Measurements from ENCODE around the gene BAIAP2.

The BAIAP2 gene

DNA sequence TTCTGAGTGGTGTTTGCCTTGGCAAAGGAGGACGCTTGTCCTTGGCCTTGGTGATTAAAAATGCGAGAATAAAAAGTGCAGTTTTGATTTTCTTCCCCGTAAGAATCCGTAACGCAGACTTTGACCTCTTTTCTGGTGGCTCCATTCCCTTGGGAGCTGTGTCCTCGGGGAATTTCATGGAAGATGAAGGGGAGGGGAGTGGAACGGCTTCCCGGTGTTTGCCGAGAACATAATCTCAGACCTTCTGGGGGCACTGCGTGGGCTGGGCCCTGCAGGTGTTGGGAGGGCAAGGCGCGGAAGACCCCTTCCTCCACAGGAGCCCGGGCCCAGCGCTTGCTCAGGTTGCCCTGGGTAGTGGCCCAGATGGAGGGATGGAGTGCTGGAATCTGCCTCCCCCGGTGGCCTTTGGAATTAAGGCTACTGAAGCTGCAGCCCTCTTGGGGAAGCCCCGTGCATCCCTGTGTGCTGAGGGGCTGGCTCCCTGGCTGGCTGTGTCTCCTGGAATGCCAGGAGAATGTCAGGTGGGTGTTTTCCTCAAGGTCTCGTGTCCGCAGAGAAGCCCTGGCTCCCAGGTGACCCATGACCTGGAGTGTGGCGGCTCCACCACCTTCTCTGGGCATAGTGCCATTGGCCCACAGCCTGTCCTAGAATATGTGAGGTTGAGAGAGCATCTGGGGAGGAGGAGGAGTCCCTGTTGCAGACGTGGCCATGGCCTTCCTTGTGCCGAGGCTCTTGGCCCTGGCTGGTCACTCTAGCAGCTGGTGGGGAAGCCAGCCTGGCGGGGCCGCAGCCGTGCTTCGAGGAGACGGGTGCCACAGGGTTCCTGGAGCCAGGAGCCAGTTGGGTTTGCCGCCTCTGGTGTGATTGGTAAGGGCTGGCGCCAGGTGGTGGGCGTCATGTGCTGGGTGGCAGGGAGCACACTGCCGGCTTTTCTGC lies 3.1 kb downstream of the BAIAP2 start:
- DNase-seq (ENCODE audit: low read depth in 2 of 2): no peak

DNA sequence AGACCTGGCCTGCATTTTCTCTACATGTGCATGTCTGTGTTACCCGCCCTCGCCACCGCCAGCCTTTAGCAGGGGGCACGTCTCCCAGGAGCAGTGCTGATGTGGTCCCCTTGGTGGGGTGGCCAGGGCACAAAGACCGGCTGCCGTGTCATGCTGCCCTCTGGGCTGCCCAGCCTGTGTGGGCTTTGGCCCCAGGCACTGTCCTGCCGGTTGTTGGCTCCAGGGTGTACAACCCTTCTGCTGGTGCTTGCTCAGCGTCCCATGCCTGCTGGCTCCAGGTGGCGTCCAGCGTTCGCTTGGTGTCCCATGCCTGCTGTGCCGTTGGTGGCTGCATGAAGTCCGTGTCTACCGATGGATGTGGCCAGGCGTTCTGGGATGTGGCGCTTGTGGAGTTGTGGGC lies 4.1 kb downstream of the BAIAP2 start:
- DNase-seq (ENCODE audit: low read depth in 2 of 2): no peak

DNA sequence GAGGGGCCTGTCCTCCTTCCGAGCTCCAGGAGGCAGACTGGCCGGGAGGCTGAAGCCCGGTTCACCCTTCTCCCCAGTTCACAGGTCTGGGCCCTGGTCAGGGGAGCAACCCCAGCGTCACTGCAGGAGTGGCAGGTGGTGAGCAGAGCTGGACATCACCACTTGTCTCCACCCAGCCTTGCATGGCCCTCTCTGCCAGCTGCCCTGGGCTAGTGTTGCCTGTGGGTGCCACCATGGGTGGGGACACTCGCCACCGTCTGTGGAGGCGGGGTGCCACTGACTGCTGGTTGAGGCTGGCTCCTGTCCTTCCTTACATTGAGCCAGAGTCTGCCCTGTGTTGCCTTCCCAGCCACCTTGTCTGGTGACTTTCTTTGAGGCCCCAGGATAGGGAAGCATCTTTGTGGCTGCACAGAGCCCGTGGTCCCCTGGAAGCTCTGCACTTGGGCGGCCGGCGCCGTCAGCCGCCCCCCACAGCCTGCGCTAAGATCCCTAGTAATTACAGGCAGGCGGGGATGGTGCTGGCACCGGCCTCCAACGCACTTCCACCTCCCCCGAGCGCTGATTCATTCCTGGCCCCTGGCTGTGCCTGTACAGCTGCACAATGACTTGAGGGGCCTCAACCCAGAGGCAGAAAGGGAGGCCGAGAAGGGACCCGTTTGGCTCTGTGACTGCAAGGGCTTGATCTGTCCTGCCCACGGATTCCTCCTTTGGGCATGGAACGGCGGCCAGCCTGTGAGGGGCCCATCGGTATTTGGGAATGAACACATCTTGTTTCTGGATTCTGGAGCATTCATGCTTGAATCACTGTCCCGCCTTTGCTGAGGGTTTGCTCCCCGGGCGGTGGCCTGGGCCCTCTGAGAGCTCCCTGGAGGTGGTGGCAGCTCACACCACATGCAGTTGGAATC lies 5.2 kb downstream of the BAIAP2 start:
- DNase-seq (ENCODE audit: low read depth in 2 of 2): no peak

DNA sequence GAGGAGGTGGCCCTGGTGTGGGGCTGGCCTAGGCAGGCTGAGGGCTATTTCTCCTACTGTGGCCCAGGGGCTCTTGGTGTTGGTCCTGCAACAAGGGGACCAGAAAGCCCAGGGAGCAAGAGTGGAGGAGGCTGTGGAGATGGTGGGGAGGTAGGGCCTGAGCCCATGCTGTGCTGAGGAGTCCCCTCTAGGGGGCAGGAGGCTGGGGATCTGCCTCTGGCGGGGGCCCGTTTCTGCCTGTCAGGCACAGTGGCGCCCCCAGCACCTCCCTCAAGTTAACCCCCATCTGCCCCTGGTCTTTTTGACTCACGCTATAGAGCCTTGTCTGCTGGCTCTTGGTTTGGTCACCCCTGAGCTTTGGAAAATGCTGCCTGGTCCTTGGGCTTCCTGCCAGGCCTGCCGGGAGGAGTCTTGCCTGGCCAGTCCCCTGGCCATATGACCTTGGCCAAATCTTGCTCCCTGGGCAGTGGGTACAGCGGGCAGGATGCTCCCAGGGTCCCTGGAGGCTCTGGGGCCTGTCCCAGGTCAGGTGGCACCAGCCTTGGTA lies 5.9 kb downstream of the BAIAP2 start:
- DNase-seq (ENCODE audit: low read depth in 2 of 2): no peak

DNA sequence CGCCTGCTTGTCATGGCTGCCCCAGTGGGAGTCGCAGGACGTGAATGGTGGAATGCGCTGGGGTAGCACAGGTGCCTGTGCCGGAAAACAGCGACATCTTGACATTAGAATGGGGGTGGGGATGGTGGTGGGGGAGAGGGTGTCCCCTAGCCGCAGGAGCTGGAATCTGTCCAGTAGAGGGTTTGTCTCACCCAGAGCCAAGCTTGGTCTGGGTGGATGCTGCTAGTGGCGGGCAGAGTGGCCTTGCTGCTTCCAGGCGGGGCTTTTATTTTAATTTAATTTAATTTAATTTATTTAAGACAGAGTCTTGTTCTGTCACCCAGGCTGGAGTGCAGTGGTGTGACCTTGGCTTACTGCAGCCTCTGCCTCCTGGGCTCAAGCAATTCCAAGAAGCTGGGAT lies 7.7 kb downstream of the BAIAP2 start:
- DNase-seq (ENCODE audit: low read depth in 2 of 2): no peak

DNA sequence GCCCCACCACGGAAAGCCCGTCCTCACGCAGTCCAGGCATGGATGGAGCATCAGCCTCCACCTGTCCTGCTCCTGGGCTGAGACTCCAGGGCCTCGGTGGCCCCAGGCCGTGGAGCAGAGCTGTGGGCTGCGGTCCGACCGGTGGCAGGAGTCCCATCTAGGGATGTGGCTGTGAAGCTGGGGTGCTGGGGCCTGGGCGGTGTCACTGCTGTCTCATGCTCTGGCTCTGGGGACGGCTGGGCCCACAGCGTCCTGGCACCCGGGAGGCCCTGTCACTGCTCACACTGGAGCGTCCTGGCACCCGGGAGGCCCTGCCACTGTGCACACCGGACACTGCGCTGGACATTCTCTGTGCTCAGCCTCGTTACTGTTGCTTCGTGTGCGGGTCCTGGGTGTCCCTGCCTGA lies 8.4 kb downstream of the BAIAP2 start:
- no peak for DNase-seq (ENCODE audit: low read depth in 2 of 2)

DNA sequence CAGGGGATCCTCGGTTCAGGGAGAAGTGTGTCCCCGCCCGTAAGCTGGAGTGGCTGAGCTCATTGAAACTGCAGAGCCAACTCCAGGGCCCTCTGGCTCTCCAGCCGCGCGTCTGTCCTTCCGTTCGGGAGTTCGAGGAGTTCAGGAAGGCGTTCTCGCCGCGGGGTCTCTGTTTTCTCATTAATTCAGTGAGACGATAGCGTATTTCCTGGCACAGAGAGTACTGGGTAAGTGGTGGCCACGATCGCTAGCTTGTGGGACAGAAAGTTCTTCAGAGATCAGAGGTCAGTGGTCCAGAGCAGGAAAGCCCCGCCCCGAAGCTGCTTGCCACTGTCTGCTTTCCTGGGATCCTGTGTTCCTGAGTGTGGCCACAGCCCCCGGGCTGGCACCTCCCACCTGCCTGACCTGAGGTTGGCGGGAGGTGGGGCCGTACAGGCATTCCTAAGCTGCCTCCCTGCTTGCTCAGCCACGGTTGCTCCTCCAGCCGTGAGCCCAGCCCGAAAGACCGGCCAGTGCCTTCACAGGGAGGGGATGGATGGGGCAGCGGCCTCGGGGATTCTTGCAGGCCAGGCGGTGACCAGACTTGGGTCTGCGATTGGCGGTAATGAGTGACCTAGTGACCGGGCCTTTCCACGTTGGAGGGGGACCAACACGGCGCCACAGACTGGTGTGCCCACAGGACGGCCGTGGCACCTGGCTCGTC lies 8.9 kb downstream of the BAIAP2 start:
- DNase-seq (ENCODE audit: low read depth in 2 of 2): no peak

DNA sequence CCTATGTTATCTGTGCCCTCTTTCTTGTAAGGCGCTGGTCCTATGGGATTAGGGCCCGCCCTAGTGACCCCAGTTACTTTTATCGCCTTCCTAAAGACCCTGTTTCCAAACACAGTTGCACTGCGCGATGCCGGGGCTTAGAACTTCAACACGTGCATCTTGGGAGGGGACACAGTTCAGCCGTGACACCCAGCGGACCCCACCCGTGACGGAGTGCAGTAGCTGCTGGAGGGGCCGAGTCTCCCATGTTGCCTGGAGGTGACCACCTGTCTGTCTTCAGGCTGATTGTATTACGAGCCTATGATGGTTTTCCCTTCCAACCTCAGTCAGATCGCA lies 9.4 kb downstream of the BAIAP2 start:
- no peak for DNase-seq (ENCODE audit: low read depth in 2 of 2)

DNA sequence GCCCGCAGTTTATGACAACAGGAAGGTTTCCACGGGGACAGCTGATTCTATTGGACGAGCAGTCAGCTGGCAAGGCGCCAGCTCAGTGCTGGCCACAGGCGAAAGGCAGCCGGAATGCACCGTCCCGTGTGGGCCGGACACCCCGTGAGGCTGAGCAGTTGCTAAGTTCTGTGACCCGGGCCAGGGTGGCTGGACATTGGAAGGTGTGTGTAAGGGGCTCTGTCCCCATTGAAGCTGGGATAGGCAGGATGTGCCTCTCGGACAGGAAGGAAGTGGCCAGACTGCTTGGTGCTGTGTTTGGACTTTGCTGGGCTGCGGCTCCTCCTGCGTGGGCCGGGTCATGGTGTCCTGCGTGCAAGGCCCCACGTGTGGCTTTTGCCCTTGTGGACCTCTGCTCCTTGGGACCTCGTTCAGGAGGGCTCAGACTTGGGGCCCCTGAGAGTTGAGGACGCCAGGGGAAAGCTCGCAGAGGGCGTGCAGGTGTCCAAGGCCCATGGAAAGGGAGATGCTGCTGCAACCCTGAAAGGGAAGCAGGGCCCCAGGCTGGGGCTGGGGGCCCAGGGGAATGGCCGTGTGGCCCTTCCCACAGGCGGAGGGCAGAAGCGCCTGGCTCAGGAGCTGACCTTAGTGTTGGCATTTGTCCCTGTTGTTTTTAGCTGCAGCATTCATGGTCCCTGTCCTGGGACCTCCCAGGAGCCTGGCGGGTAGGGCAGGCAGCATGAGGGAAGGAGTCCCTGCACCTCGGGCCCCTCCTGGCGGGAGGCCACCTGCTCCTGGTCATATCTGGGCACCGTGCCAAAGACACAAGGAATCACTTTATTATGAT lies 10.0 kb downstream of the BAIAP2 start:
- no peak for DNase-seq (ENCODE audit: low read depth in 2 of 2)

DNA sequence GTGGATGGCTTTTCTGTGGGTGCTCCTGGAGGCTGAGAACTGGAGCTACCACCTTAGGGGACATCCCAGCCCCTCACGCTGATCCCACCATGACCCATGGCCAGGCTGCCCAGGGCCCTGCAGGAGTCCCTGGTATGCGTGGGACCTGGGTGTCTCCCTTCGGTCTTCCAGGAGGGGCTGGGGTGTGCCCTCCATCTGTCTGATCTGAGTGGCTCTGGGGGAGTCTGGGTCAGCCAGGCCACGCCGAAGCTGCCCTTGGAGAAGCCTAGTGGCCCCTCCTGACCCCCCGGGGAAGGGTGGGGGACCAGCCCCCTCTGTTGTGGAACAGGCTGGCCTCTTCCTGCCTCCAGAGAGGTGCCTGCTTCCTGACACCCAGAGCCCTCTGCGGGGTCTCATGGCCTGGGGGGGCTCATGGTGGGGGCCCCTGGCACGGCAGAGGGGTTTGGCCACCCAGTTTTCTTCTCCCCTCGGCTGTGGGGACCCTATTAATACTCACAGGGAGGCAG lies 10.7 kb downstream of the BAIAP2 start:
- no peak for DNase-seq (ENCODE audit: low read depth in 2 of 2)

DNA sequence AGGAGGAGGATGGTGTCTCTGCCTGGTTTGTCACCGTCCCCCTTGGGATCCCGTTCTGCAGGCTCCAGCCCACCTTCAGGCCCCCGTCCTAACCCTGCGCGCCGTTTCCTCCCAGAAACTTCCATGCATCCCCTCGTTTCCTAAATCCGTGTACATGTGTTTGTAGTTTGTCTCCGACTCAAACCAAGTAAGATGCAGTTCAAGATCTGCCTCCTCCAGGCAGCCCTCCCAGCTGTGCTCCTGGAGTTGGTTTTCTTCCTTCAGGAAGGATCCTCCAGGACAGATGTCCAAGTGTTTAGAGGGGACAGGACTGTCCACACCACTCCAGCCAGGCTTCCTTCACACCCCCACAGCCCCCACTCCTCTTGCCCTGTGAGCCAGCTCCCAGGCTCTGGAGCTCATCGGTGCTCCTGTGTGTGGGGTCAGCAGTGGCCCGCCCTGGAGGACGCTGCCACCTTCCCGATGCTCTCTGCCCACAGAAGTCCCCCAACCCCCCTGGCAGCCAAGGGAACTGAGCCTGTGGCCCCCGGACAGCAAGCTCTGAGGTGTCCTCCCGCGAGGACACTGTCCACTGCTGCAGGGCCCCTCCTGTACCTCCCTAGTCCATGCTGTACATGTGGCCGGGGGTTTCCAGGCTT lies 11.3 kb downstream of the BAIAP2 start:
- no peak for DNase-seq (ENCODE audit: low read depth in 2 of 2)

DNA sequence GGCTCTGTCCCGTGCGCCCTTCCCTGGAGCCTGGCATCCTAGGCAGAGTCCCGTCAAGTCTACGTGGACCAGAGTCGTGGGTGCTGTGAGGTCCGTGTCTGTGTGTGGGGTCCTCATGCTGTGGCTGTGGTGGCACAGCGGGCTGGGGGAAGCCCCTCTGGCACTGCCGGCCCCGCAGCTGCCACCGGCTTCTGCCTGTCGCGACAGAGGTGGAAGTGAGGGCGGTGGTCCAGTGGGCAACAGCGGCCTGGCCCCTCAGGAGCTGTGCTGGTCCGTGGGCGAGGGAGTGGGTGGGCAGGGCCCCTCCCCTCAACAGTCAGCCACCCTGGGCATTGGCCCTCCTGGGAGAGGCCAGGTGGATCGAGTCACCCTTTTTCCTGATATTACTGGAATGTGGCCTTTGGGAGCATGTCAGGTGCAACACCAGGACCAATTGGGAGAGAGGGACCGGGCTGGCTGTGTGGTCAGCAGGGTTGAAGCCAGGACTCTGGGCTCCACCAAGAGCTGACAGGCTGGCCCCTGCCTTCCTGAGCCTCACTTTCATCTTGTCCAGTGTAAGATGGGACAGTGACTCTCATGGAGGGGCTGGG lies 11.9 kb downstream of the BAIAP2 start:
- DNase-seq (ENCODE audit: low read depth in 2 of 2): no peak

DNA sequence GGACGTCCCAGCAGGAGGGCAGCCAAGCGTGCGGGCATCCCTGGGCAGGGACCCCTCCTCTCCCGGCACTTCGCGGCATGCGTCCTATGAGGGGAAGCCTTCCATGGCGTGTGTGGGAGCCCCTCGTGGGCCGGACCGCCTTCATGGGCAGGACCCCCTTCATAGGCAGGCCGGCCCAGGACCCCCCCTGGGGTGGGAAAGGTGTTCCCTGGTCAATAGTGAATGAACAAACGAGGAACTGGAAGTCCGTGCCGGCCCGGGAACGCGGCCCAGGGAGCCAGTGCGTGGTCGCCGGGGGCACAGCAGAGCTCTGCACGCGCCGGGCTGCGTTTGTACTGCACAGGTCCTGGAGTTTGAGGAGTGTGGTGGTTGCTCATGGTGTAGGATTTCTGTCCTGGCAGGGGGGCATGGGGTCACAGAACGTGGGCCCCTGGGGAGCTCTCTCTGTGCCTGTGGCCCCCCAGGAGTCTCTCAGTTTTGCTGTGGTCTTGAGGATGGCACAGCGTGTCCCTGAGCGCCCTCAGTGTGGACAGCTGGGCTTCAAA lies 13.9 kb downstream of the BAIAP2 start:
- no peak for DNase-seq (ENCODE audit: low read depth in 2 of 2)

DNA sequence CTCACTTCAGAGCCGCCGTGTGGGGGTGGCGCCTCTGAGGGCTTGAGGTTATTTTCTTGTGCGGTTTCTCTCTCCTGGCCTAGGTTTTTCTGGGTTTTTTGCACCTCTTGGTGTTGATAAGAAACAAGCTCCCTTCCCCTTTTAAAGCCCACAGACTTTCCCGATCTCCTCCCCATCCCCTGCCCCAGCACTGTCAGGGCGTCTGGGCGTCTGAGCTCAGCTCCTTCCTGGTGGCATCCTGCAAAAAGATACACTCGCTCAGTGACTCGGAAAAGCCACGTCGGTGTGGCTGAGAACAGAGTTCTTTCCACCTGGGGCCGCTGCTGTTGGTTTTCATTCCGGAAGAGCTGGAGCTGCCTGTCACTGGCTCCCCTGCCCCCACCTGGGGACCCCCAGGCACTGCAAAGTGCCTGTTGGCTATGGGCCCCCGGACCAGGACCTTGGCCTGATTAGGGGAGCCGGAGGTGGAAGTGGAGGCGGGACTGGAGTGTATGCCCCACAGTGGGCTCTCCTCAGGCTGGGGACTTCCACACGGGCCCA lies 14.5 kb downstream of the BAIAP2 start:
- DNase-seq (ENCODE audit: low read depth in 2 of 2): no peak

DNA sequence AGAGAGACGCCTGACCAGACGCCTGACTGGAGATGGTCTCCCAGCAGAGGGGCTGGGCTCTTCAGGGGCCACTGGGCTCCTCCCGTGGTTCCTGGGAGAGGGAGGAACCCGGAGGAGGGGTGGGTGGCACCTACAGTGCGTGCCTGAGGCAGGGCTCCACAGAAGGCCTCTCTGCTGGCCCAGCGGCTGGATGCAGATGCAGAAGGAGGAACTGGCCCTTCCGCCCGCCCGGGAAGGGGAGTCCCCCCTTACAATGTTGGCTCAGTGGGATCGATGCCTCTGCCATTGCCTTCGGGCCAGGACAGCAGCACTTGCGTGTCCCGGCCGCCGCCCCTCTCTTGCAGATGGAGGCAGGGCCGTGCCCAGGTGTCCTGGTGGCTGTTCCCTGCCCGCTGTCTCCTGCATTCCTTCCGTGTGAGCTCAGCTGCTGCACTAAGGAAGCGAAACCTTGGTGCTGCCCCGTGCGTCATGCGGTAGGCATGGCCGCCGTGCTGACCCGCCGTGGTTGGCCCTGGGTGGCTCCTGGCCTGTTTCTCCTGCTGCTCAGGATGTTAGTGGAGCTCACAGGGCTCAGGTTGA lies 15.1 kb downstream of the BAIAP2 start:
- no peak for DNase-seq (ENCODE audit: low read depth in 2 of 2)

DNA sequence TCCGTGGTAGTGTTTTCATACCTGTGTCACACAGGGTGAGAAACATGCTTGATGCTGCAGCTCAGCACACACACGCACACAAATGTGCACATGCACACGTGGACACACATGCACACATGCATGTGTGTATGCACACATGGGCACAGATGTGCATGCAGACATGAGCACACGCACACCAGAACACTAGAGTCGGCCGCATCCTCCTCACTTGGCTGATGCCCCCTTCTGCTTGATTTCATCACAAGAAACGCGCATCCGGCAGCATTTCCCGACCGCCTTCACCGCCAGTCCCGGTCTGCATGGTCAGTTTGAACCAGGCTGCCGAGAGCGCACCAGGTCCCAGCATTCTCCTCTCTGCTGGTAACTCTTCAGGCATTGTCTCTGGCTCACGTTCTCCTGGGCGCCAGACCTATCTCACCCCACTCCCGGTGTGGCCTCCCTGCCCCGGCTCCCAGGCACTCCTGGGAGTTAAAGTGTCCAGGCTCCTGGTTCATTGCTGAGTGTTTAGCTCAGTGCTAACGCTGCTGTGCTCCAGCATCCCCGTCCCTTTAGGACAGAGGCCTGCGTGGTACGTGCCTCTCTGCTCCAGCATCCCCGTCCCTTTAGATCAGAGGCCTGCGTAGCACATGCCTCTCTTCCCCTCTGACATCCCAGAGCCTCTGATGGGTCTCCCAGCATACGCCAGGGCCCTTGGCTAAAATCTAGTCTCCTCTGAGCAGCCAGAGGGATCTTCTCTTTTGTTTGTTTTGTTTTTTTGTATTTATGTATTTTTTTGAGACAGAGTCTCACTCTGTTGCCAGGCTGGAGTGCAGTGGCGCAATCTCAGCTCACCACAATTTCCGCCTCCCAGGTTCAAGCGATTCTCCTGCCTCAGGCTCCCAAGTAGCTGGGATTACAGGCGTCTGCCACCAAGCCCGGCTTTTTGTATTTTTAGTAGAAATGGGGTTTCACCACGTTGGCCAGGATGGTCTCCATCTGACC lies 16.0 kb downstream of the BAIAP2 start:
- no peak for DNase-seq (ENCODE audit: low read depth in 2 of 2)

DNA sequence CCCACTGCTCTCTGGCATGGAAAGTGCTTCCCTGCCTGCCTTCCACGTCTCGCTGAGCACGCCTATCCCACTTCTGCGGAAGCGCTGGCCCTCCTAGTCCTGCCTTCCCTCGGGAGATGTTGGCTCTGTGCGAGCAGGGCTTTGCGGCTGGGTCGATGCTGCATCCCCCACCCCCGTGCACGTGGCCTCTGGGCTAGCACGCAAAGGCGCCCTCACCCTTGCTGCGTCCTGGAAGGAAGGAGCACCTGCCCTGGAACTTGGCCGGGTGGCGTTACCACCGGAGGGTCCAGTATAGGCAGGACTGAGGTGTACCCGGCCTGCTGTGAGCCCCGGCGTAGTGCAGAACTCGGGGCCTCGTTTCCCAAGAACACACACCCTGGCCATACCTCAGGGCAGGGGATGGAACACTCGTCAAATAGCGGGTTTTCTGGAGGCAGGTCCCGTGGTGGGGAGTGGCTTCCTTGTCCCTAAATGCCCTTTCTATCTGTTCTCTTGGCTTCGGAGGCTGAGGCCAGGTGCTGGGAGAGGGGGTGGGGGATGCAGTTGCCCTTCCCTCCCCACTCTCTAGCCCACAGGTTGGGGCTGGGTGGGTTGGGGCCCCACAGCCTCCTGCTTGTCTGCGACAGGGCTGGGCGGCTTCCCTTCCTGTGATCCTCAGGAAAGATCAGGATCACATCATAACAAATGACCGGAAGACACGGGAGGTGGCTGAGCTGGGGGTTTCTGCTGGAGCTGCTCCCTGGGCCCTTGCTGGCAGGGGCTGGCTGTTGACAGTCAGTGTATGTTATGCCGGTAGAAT lies 17.4 kb downstream of the BAIAP2 start:
- DNase-seq (ENCODE audit: low read depth in 2 of 2): no peak
